GM23338 (cell line): ENCODE measurements around the gene CENPV. TPM values are rescaled to one million over a fixed set of nuclear protein-coding genes. Genes with fewer than 3 reads are reported as not detected.

ENCODE experiments used
- ATAC-seq: fragments of 200-7000 bp; cut with Tn5 transposase; 3 replicates; pipeline ENCODE4 v1.9.1; 2020
- DNase-seq: peaks from one replicate; pipeline ENCODE4 v3.0.0-alpha.2; 2015; ENCODE audit warnings: low spot score
- H2AFZ ChIP-seq: fragments of 200-600 bp; sonication (generic); 2 replicates; pipeline ENCODE4 v1.8.0; 2016; ENCODE audit warnings: antibody characterized with exemption, mild to moderate bottlenecking, moderate library complexity
- H3F3A ChIP-seq: fragments of 200-600 bp; sonication (generic); replicated peaks from 2 replicates; pipeline ENCODE4 v1.8.0; 2017; ENCODE audit warnings: antibody characterized with exemption, mixed run types, low read depth
- H3K27ac ChIP-seq: fragments of 200-600 bp; sonication (generic); 2 replicates; pipeline ENCODE4 v1.6.1; 2016; ENCODE audit warnings: low read depth
- H3K27me3 ChIP-seq: fragments of 200-600 bp; sonication (generic); 2 replicates; pipeline ENCODE4 v1.8.0; 2016; ENCODE audit warnings: mild to moderate bottlenecking, mixed run types, moderate library complexity; ENCODE audit not compliant: insufficient read depth
- H3K36me3 ChIP-seq: fragments of 200-600 bp; sonication (generic); 2 replicates; pipeline ENCODE4 v1.8.0; 2016; ENCODE audit warnings: mild to moderate bottlenecking; ENCODE audit not compliant: insufficient read depth
- H3K4me1 ChIP-seq: fragments of 200-600 bp; sonication (generic); 2 replicates; pipeline ENCODE4 v1.8.0; 2016; ENCODE audit warnings: mild to moderate bottlenecking, moderate library complexity; ENCODE audit not compliant: insufficient read depth
- H3K4me2 ChIP-seq: fragments of 200-600 bp; sonication (generic); 2 replicates; pipeline ENCODE4 v1.7.1; 2017; ENCODE audit warnings: mixed run types
- H3K4me3 ChIP-seq: fragments of 200-600 bp; sonication (generic); 2 replicates; pipeline ENCODE4 v1.6.1; 2016; ENCODE audit warnings: mixed run types
- H3K79me2 ChIP-seq: fragments of 200-600 bp; sonication (generic); replicated peaks from 2 replicates; pipeline ENCODE4 v1.8.0; 2017; ENCODE audit warnings: mild to moderate bottlenecking; ENCODE audit not compliant: insufficient read depth
- H3K9me2 ChIP-seq: fragments of 200-600 bp; sonication (generic); 2 replicates; pipeline ENCODE4 v1.8.0; 2017; ENCODE audit not compliant: insufficient read depth
- H4K20me1 ChIP-seq: fragments of 200-600 bp; sonication (generic); replicated peaks from 2 replicates; pipeline ENCODE4 v1.8.0; 2017; ENCODE audit warnings: mild to moderate bottlenecking; ENCODE audit not compliant: insufficient read depth
- H3K27ac Mint-ChIP-seq: 2 replicates; pipeline ENCODE4 v1.8.0; 2020; ENCODE audit warnings: inconsistent platforms, mild to moderate bottlenecking, moderate library complexity, mixed read lengths
- H3K27me3 Mint-ChIP-seq: 3 replicates; pipeline ENCODE4 v1.8.0; 2022; ENCODE audit warnings: low read depth, mild to moderate bottlenecking, moderate library complexity, mixed read lengths, inconsistent platforms; ENCODE audit not compliant: insufficient read depth, poor library complexity
- H3K36me3 Mint-ChIP-seq: 3 replicates; pipeline ENCODE4 v1.8.0; 2021; ENCODE audit warnings: low read depth, mild to moderate bottlenecking, inconsistent platforms, moderate library complexity, mixed read lengths
- H3K4me1 Mint-ChIP-seq: 3 replicates; pipeline ENCODE4 v1.8.0; 2020; ENCODE audit warnings: mild to moderate bottlenecking, inconsistent platforms, mixed read lengths
- H3K4me3 Mint-ChIP-seq: 3 replicates; pipeline ENCODE4 v1.8.0; 2021; ENCODE audit warnings: moderate library complexity, mild to moderate bottlenecking, inconsistent platforms, mixed read lengths
- H3K9me3 Mint-ChIP-seq: 3 replicates; pipeline ENCODE4 v1.8.0; 2020; ENCODE audit warnings: moderate library complexity, mild to moderate bottlenecking, inconsistent platforms, mixed read lengths
- CREB1 ChIP-seq: fragments of 250-450 bp; sonication (Bioruptor Pico); IDR thresholded peaks from 2 replicates; pipeline ENCODE4 v1.5.0; 2020; ENCODE audit warnings: low read depth, mild to moderate bottlenecking, moderate library complexity
- CTCF ChIP-seq, 2 experiments: fragments of 200-600 bp in 1 of 2; sonication (generic) in 1 of 2; conservative IDR thresholded peaks; 2 replicates each; pipeline versions ENCODE4 v1.5.1 to v1.6.1; 2016 to 2017; ENCODE audit warnings: antibody characterized with exemption in 2 of 2, low read depth in 2 of 2, mild to moderate bottlenecking in 2 of 2, moderate library complexity in 1 of 2
- ETS1 ChIP-seq: IDR thresholded peaks from 2 replicates; pipeline ENCODE4 v1.6.1; 2016; ENCODE audit warnings: antibody characterized with exemption
- EZH2 ChIP-seq: fragments of 200-600 bp; sonication (generic); IDR thresholded peaks from one replicate; pipeline ENCODE4 v1.8.0; 2017; ENCODE audit warnings: antibody characterized with exemption, mild to moderate bottlenecking, low read depth; ENCODE audit not compliant: unreplicated experiment
- EZH2phosphoT487 ChIP-seq: fragments of 200-600 bp; sonication (generic); IDR thresholded peaks from one replicate; pipeline ENCODE4 v1.8.1; 2018; ENCODE audit warnings: antibody characterized with exemption; ENCODE audit not compliant: unreplicated experiment
- JUNB ChIP-seq: IDR thresholded peaks from one replicate; pipeline ENCODE4 v1.6.1; 2016; ENCODE audit warnings: antibody characterized with exemption; ENCODE audit not compliant: unreplicated experiment
- NANOG ChIP-seq: IDR thresholded peaks from 2 replicates; pipeline ENCODE4 v1.6.1; 2016; ENCODE audit warnings: antibody characterized with exemption, borderline replicate concordance
- POLR2AphosphoS5 ChIP-seq: IDR thresholded peaks from 2 replicates; pipeline ENCODE4 v1.6.1; 2016; ENCODE audit warnings: antibody characterized with exemption, low read depth
- REST ChIP-seq: IDR thresholded peaks from one replicate; pipeline ENCODE4 v1.6.1; 2018; ENCODE audit warnings: antibody characterized with exemption; ENCODE audit not compliant: unreplicated experiment
- STAT1 ChIP-seq: IDR thresholded peaks from one replicate; pipeline ENCODE4 v1.6.1; 2016; ENCODE audit warnings: antibody characterized with exemption; ENCODE audit not compliant: unreplicated experiment
- ZNF114 ChIP-seq: fragments of 250-450 bp; sonication (Bioruptor Pico); IDR thresholded peaks from 2 replicates; pipeline ENCODE4 v1.5.0; 2020; ENCODE audit warnings: mild to moderate bottlenecking, moderate library complexity
- ZNF331 ChIP-seq: fragments of 250-450 bp; sonication (Bioruptor Pico); IDR thresholded peaks from 2 replicates; pipeline ENCODE4 v1.5.0; 2020; ENCODE audit warnings: low read depth, mild to moderate bottlenecking, moderate library complexity
- ZNF462 ChIP-seq: fragments of 250-450 bp; sonication (Bioruptor Pico); IDR thresholded peaks from 2 replicates; pipeline ENCODE4 v1.5.0; 2020; ENCODE audit warnings: mild to moderate bottlenecking, moderate library complexity
- polyA plus RNA-seq: library from polyadenylated mRNA; unstranded; fragments of >200 nt; fragmentation: Nextera tagmentation; extraction: Ambion mirVana; gene quantifications from 2 replicates; pipeline ENCODE4 v1.2.1, GENCODE V29; 2016
- total RNA-seq: library from RNA; depleted of rRNA; stranded (reverse); fragments of >200 nt; shearing (Covaris generic); gene quantifications from 2 replicates; pipeline ENCODE4 v1.2.3, GENCODE V29; 2014

Gene CENPV
- total and polyA plus RNA-seq, 2 experiments from 2014 or later, result 139 to 300 TPM

- Histone ChIP-seq H3K9me2 (no peaks in the 10 kb centered on the region), H3K4me2 (no peak overlapping the region), H3K27ac (no peak overlapping the region), H3K36me3 (no peaks in the 10 kb centered on the region), H4K20me1 (no peaks in the 10 kb centered on the region; the same call in 1 of the 2 replicates), H3K79me2 (no peaks in the 10 kb centered on the region), H3F3A (0 out of 2 replicates have a peak, but pooled peaks cover 5% of the 10 kb centered on the region), H2AFZ (no peak overlapping the region), H3K27me3 (no peaks in the 10 kb centered on the region), H3K4me1 (no peaks in the 10 kb centered on the region), H3K4me3 (no peak overlapping the region)
- H3K4me3 Mint-ChIP-seq, result no peak overlapping the region
- H3K4me1 Mint-ChIP-seq, result no peaks in the 10 kb centered on the region
- peaks cover 8% of the 10 kb centered on the region for H3K27me3 Mint-ChIP-seq
- no peak overlapping the region for H3K27ac Mint-ChIP-seq
- DNase-seq, result no peak
- no peak for TF ChIP-seq STAT1
- TF ChIP-seq ZNF462 (CRISPR knock-in tag), result no peak
- TF ChIP-seq POLR2AphosphoS5, result no peak
- no peak for TF ChIP-seq ZNF331 (CRISPR knock-in tag)
- TF ChIP-seq CREB1 (CRISPR knock-in tag), result no peak
- TF ChIP-seq NANOG, result no peak
- TF ChIP-seq ETS1, result no peak
- no peak for TF ChIP-seq CTCF (conservative IDR thresholded peaks at IDR 0.05; ENCODE audit: low read depth in 2 of 2)
- TF ChIP-seq ZNF114 (CRISPR knock-in tag), result no peak
- no peak for TF ChIP-seq JUNB
- no peak for TF ChIP-seq EZH2
- no peak for TF ChIP-seq EZH2phosphoT487
- no peak for TF ChIP-seq REST
- ATAC-seq, result no peak
- no peaks in the 10 kb centered on the region for H3K9me3 Mint-ChIP-seq
- H3K36me3 Mint-ChIP-seq, result peaks cover 13% of the 10 kb centered on the region; the same call in 2 of the 3 replicates
These were observed 27.3 kb downstream of the CENPV start for GRCh38 chr17:16325964-16326363.
